NCI-H1092 (cell line): ENCODE measurements around the gene UNC13D.
"Not testable (repeated sequence)": the region's sequence is repeated elsewhere in the genome, so short reads cannot be mapped to it uniquely, and the experiment has no call there.

Experiments
- DNase-seq: peaks from one replicate; lab custom pipeline; 2025; lab: John Stamatoyannopoulos, UW

UNC13D gene

DNA sequence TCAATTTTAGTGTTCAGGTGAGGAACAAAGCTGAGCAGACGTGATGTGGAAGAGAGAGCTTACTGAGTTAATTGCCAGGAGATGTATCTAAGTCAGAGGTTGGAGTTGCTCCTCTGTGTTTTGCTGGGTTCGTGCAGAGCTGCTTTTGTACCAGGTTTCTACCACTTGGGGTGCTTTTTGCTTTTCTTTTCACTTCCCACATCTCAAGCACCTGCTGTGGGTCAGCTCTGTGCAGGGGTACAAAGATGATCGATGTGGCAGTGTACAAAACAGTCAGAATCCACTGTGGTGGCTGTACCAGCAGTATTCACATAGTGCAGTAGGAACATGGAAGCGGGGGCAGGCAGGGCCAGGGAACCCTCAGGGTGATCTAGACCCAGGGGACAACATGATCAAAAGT, 44.8 kb downstream of the UNC13D start:
- no peak for DNase-seq

DNA sequence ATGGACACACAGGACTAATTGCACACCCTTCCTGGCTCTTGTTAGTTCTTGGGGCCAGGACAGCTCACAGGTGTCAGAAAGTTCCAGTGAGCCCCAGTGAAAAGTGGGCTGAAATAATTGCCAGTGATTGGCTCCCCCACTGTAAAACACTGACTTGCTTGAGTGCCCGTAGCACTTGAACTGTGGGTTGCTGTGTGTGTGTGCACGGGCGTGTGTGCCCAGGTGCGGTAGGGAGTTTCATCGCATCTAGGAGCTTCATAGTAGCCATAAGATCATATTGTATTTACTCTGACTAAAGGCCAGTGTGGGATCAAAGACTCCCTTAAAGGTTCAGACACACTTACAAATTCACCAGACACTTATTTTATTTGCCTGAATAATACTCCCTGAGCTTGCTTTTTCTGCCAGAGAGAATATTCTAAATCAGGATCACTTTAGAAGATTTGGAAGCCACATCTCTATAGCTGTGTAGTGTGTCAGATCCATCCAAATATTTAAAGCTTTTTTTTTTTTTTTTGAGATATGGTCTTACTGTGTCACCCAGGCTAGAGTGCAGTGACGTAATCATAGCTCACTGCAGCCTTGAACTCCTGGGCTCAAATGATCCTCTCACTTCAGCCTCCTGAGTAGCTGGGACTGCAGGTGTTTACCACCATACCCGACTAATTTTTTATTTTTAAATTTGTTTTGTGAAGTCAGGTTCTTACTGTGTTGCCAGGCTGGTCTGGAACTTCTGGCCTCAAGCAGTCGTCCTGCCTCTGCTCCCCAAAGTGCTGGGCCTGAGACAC, 48.2 kb downstream of the UNC13D start:
- DNase-seq, result no peak

DNA sequence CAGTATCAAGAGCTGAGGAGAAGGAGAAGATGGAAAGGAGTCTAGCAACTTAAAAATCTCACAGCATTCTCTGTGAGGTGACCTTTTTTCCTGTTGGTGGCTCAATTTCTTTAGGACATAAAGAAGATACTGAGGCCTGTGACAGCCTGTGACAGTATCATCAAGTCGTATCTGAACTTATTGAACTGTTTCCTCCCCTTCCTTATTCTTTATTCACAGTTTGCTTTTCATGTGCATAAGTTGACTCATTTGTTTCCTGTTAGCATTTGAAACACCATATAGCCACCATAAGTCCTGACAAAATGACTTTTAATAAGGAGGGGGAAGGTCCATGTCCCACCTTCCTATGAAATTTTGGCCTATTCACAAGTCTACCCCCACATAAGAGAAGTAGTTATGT, 50.7 kb downstream of the UNC13D start:
- DNase-seq, result no peak

DNA sequence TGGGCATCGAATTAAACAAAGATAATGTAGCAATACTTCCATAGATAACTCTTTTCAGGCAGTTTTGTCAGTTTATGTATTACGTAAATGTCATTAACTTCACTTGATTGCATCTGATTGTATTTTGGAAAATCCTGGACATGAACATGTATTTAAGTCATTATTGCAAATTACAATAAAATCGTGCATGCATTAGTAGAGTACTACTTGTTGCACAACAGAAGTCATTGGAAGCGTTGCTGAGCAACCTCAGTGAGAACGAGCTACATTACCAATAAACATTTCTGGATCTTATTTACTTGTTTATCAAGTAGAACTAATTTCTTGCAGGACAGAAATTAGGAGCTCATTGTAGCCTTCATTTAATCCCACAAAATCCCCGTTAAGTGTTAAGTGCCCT, 53.0 kb downstream of the UNC13D start:
- DNase-seq, result no peak

DNA sequence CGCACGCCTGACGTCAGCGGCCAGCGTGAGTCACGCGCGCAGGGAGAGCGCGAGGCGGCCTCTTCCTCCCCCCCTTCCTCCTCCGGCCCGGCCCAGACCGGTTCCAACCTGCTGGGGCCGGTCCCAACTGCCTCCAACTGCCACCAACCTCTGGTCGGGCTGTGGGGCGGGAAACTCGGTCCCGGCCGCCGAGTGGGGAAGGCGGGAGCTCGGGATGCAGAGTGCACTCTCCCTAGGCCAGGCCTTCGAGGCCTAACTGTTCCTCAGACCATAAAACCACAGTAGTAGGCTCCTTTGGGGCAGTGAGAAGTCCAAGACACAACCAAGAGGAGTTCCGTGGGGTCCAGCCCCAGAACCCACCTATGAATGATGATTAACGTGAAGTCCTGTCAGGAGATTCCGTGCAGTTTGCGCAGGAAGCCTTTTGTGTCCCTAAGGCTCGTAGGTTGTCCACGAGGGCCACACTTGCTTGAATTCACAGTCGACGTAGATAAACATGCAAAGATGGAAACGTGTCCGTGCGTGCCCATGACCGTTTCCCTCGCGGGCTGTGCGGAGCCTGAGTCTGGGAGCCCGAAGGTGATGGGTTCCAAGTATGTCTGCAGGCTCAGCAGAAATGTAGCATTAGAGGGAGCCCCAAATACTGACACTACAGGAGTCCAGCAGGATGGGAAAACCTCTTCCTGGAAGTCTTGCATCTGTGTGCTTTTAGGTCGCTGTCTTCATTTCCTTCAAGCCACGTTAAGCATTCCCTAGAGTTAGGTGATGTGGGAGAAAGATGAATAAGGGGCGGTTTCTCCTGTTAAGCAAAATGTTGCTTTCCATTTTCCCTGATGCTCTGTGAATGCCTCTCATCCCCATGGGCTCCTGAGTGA, 59.0 kb downstream of the UNC13D start:
- DNase-seq, result peak; percentile 82

DNA sequence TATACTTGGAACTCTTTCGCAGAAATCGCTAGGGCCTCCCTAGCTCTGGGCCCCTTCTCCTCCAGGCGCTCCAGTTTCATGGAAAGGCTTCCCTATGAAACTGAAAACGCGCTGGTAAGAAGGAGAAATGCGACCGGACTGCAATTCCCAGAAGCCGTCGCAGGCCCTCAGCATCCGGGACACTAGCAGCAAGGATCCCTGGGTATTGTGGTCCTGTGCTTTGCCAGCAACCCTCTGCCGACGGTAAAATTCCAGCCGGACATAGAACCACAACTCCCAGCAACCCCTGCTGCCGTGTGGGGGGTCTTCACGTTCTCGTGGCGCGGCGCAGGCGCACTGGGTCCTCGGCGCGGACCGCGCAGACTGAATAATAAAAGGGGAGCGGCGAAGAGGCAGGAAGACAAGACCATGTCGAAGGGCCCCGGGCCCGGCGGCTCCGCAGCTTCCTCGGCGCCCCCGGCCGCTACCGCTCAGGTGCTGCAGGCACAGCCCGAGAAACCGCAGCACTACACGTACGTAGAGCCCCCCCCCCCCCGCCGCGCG, 59.7 kb downstream of the UNC13D start, which contains the start of gene UNK:
Gene UNK (plus strand): TSS at position 334 of the 543 bp plus-strand sequence. CDS start 75 bp downstream, at position 409.
- DNase-seq, result peak; percentile 98

DNA sequence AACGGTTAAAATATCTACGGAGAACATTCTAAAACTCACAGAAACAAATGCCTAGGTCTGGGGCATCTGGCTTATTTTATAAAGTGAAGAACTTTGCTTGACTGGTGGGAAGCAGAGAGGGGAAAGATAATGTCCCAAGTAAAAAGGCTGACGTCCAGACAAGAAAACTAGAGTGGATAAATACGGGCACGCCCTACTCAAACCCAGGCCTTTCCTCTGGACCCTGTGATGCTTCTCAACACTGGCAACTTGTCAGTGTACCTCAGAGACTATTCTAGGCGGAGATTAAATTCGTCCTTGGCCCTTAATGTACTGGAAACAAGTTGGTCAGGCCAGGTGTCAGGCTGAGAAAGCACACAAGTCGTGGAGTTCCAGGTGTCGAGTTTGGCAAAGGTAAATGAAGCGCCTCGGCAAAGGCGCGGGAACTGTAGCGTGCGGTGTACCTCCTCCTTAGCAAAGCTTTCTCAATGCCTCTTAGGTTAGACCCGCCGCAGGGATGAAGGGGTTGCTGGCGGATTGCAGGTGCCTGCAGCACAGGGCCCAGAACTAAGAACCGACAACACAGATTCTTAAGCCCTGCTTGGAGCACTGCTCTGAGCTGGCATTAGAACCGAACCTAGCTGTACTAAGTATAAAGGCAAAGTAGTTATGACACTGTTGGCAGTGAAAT, 60.3 kb downstream of the UNC13D start:
- DNase-seq, result no peak

DNA sequence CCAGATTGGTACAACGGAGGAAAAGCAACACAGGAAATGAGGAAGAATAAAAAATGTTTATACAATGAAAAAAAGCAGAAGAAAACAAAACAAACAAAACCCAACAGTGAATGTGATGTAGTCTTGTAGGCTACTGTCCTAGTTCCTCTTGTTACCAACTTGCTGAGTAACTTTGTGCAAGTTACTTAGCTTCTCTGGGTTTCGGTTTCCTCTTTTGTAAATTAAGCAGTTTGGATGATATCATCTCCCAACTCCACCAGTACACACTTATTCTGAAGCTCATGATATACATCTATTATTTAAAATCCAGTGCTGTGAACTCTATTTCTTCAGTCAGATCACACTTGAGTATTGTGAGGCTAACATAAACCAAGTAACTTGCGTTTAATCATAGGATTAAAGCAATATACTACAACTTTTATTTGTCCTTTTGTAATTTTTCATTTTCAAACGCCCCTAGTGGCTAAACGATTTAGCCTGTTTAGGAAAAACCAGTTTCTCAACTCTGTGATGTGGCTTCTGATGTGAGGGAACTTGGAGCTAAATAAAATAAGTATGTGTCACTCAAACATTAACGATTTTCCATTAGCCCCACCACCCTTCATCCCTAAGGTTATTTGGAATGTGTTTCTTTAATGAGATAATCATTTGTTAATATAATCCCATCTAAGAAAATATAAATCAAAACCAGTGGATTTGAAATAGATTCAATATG, 61.0 kb downstream of the UNC13D start:
- DNase-seq, result no peak

DNA sequence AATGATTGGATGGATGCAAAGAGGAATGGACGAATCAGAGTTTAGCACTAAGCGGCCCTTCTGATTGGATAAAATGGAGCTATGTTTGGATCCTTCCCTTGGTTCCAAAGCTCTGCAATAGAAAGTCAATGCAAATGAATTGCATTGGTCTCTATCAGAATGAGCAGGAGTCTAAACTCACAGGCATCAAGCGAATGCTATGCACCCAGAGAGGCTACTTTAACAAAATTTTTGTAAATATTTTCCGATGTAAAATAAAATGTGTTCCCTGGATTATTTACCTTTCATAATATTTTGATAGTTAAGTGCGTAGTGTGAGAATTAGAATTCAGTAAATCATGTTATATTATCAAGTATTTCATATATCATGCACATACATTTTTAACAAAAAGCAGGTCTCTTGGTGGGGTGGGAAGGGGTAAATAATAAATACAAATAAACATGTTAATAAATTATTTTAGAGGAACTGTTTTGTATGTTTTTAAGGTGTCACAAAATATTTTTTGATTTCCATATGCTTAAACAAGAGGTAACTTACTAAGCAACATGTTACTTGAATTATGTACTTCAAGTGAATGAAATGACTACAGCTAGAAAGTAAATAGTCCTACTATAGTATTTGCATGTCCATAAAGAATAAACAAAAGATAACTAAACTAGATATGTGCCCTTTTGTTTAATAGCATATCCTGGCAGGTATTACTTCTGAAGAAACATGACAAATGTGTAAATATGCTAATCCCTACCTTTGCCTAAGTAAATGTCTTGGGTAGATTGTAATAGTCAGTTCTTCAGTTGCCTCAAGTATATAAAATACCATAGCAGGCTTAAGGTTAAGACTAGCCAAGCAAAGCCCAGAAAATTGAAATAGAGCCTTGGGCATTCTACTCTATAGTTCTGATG, 64.0 kb downstream of the UNC13D start:
- DNase-seq, result no peak

DNA sequence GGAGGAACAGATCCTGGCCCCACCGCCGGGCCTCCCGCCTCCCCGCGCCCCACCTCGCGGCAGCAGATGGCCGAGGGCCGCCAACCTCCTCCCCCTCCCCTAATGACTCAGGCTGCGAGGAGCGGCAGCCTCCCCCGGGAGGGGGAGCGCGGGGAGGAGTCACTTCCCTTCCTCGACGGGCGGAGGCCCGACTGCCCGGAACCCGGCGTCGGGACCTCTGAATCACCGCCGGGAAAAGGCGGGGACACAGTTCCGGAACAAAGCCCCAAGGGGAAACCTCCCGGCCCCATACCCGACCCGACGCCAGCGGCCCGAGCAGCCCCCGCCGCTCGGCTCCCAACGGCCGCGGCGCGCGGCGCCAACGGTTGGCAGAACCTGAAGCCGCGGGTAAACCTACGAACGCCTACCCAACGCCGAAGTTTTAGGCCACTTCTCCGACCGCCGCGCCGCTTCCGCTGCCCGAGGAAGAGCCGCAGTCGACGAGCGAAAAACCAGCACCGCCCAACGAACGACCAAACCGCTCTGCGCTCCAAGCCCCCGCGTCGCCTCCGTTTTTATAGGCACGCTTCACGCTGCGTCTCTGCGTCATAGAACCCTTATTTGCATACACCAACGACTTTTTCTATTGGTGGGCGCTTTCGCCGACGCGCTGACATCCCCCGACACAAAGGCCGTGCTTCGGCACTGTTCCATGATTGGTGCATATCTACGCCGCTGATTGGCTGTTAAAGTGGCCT, 64.8 kb downstream of the UNC13D start:
- DNase-seq, result peak; percentile 99

DNA sequence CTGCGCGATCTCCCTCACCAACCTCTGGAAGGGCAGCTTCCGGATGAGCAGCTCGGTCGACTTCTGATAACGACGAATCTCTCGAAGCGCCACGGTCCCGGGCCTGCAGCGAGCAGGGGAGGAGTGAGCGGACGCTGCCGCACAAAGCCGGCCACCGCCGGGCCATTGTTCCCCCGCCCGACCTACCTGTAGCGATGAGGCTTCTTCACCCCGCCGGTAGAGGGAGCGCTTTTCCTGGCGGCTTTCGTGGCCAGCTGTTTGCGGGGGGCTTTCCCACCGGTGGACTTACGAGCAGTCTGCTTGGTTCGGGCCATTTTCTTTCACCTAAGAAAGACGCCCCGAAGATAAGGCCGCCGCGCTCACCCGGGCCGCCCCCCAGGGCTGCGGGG, 65.3 kb downstream of the UNC13D start:
- DNase-seq, result no peak

DNA sequence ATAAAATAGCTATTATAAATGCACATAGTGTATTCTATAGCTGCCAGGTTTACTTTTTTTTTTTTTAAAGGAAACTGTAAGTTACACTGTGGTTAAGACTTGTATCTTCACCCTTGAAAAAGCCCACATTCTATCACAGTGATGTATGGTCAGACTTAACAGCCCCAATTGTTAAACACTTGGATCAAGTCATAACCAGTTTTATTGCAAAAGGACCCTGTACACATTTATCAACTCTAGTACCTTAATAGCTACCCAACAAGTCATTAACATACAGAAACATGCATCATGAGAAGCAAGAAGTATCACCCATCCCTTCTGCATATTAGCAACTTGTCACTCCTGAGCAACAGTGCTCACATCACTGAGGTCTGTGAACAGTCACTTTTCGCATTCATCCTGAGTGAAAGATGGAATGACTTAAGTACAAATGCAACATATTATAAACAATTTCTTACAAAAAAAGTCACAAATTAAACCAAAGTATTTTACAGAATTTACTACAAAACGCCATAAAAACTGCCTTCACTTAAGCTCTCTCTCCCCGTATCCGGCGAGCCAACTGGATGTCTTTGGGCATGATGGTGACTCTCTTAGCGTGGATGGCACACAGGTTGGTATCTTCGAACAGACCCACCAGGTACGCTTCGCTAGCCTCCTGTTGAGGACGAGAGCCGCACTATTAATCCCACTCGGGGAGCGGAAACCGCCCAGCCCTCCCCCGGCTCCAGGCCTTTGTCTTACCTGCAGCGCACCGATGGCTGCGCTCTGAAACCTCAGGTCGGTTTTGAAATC, 65.9 kb downstream of the UNC13D start:
- not testable (repeated sequence) for DNase-seq

DNA sequence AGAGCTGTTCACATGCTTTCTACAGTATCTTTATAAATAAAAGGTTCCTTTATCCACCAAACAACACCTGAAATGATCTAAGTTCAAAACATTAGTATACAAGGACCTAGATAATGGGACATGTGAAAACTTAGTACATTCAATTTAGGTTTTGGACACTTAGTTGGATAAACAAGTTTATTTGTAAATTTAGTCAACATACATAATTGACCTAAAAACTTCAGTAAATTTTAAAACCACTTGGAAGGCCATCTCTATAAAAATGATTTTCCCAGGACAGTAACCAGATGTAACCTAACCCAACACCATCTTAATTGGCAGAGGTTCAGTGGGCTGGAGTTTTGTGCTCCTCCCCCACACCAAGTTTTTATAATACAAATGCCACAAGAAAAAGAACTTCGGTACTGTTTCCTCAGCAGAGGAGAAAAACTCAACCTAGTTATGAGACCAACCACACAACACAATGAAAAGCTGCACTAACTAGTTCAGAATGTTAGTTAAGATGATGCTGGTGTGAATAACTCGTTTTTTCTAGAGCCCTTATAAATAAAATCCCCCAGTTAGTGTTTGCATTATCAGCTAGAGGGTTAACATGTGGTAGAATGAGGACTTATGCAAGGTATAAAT, 66.8 kb downstream of the UNC13D start:
- no peak for DNase-seq
